HG02852 (cell line): ENCODE data around the gene PPIC.

Source experiments
- ATAC-seq: cut with Tn5 transposase; IDR thresholded peaks from one replicate; pipeline ENCODE4 v1.9.1; 2021; ENCODE audit warnings: mild to moderate bottlenecking, moderate library complexity; ENCODE audit not compliant: unreplicated experiment

Gene PPIC

GRCh38 chr5:123036391-123037103 lies at the start of gene PPIC:
Gene PPIC (minus strand): TSS chr5:123036725. CDS start chr5:123036625, 100 bp downstream.
- ATAC-seq = peak; percentile 58

- no peak for ATAC-seq
Observed at GRCh38 chr5:123085638-123086286, 49.2 kb upstream of the PPIC start.

- no peak for ATAC-seq
Observed at GRCh38 chr5:123084730-123085605, 48.4 kb upstream of the PPIC start.

- no peak for ATAC-seq
Observed at GRCh38 chr5:123083298-123083697, 46.8 kb upstream of the PPIC start.

- no peak for ATAC-seq
Observed at GRCh38 chr5:123080215-123080614, 43.7 kb upstream of the PPIC start.

GRCh38 chr5:123075521-123076163 lies 39.1 kb upstream of the PPIC start:
- no peak for ATAC-seq

GRCh38 chr5:123068368-123068938 lies 31.9 kb upstream of the PPIC start:
- ATAC-seq = no peak

GRCh38 chr5:123066016-123066415 lies 29.5 kb upstream of the PPIC start:
- no peak for ATAC-seq

GRCh38 chr5:123059455-123059854 lies 22.9 kb upstream of the PPIC start:
- no peak for ATAC-seq

- no peak for ATAC-seq
Observed at GRCh38 chr5:123051206-123051605, 14.7 kb upstream of the PPIC start.

GRCh38 chr5:123047706-123048105 lies 11.2 kb upstream of the PPIC start:
- ATAC-seq = no peak

GRCh38 chr5:123046222-123046621 lies 9.7 kb upstream of the PPIC start:
- no peak for ATAC-seq

- ATAC-seq = no peak
Observed at GRCh38 chr5:123044926-123045617, 8.5 kb upstream of the PPIC start.

GRCh38 chr5:123039673-123040072 lies 3.1 kb upstream of the PPIC start:
- ATAC-seq = no peak

- ATAC-seq = no peak
Observed at GRCh38 chr5:123037104-123037418, 536 bp upstream of the PPIC start.

GRCh38 chr5:123035918-123036390 lies 571 bp downstream of the PPIC start:
- ATAC-seq = peak; percentile 20

- no peak for ATAC-seq
Observed at GRCh38 chr5:123035360-123035917, 1.1 kb downstream of the PPIC start.

GRCh38 chr5:123033157-123033671 lies 3.3 kb downstream of the PPIC start:
- ATAC-seq = no peak

GRCh38 chr5:123028222-123028621 lies 8.3 kb downstream of the PPIC start:
- no peak for ATAC-seq

- no peak for ATAC-seq
Observed at GRCh38 chr5:123014689-123015088, 21.8 kb downstream of the PPIC start.
